ENCODE data around the gene CTDSP1.

CTDSP1 gene

GRCh38 chr2:218400167-218400929 lies 680 bp downstream of the CTDSP1 start:
- DNase-seq (ENCODE audit: low read depth), result peak; percentile 50

GRCh38 chr2:218400930-218401881 lies 1.5 kb downstream of the CTDSP1 start:
- no peak for DNase-seq (ENCODE audit: low read depth)

GRCh38 chr2:218401890-218402289 lies 2.2 kb downstream of the CTDSP1 start:
- DNase-seq (ENCODE audit: low read depth), result no peak

- no peak for DNase-seq (ENCODE audit: low read depth)
These were observed 2.8 kb downstream of the CTDSP1 start for GRCh38 chr2:218402491-218402901.

- no peak for DNase-seq (ENCODE audit: low read depth)
These were observed 3.3 kb downstream of the CTDSP1 start for GRCh38 chr2:218402911-218403411.

GRCh38 chr2:218403810-218404209 lies 4.1 kb downstream of the CTDSP1 start:
- DNase-seq (ENCODE audit: low read depth), result no peak

- DNase-seq (ENCODE audit: low read depth), result peak; percentile 21
These were observed 4.8 kb downstream of the CTDSP1 start for GRCh38 chr2:218404351-218405085.

- no peak for DNase-seq (ENCODE audit: low read depth)
These were observed 5.5 kb downstream of the CTDSP1 start for GRCh38 chr2:218405086-218405745.

GRCh38 chr2:218405746-218406208 lies 6.1 kb downstream of the CTDSP1 start:
- no peak for DNase-seq (ENCODE audit: low read depth)

GRCh38 chr2:218406209-218406948 lies 6.7 kb downstream of the CTDSP1 start:
- peak; percentile 96 for DNase-seq (ENCODE audit: low read depth)

- peak; percentile 54 for DNase-seq (ENCODE audit: low read depth)
These were observed 7.4 kb downstream of the CTDSP1 start for GRCh38 chr2:218406949-218407618.

GRCh38 chr2:218407717-218408116 lies 8.0 kb downstream of the CTDSP1 start:
- DNase-seq (ENCODE audit: low read depth), result no peak

GRCh38 chr2:218418321-218418716 lies 18.7 kb downstream of the CTDSP1 start:
- no peak for DNase-seq (ENCODE audit: low read depth)

GRCh38 chr2:218418717-218419458 lies 19.2 kb downstream of the CTDSP1 start, which contains the start of gene VIL1:
TSS of gene VIL1 (plus strand) at chr2:218419123. CDS start at chr2:218423779, 4,656 bp downstream.
- no peak for DNase-seq (ENCODE audit: low read depth)

GRCh38 chr2:218419630-218420216 lies 20.1 kb downstream of the CTDSP1 start:
- no peak for DNase-seq (ENCODE audit: low read depth)

- DNase-seq (ENCODE audit: low read depth), result no peak
These were observed 21.4 kb downstream of the CTDSP1 start for GRCh38 chr2:218421027-218421426.

- DNase-seq (ENCODE audit: low read depth), result no peak
These were observed 22.9 kb downstream of the CTDSP1 start for GRCh38 chr2:218422403-218423086.

- DNase-seq (ENCODE audit: low read depth), result no peak
These were observed 23.9 kb downstream of the CTDSP1 start for GRCh38 chr2:218423584-218423983.
